ENCODE data around the gene DLG2.

Gene DLG2

GRCh38 chr11:83564870-83565269 is 2062.3 kb downstream of the DLG2 start:
- H3K27me3 ChIP-seq (ENCODE audit: insufficient read depth, low read depth, severe bottlenecking): no peaks in the 10 kb centered on the region
- TF ChIP-seq CTCF (IDR thresholded peaks at IDR 0.05; ENCODE audit: low read depth, low read length): no peak
- H3K27ac ChIP-seq: no peak overlapping the region
- no peak overlapping the region for H3K4me3 ChIP-seq (ENCODE audit: low read depth, low read length)
- no peak for DNase-seq
- H3K9me3 ChIP-seq (ENCODE audit: severe bottlenecking): no peaks in the 10 kb centered on the region
- no peaks in the 10 kb centered on the region for H3K36me3 ChIP-seq

- peaks cover 5% of the 10 kb centered on the region for H3K27me3 ChIP-seq (ENCODE audit: insufficient read depth, low read depth, severe bottlenecking)
- TF ChIP-seq CTCF (IDR thresholded peaks at IDR 0.05; ENCODE audit: low read depth, low read length): no peak
- H3K27ac ChIP-seq: no peak overlapping the region
- no peak overlapping the region for H3K4me3 ChIP-seq (ENCODE audit: low read depth, low read length)
- no peaks in the 10 kb centered on the region for H3K9me3 ChIP-seq (ENCODE audit: severe bottlenecking)
- DNase-seq: no peak
- no peaks in the 10 kb centered on the region for H3K36me3 ChIP-seq
Observed at GRCh38 chr11:83558281-83558680, 2068.9 kb downstream of the DLG2 start.

- no peaks in the 10 kb centered on the region for H3K36me3 ChIP-seq
- no peak for DNase-seq
Observed at GRCh38 chr11:83557653-83558052, 2069.5 kb downstream of the DLG2 start.

GRCh38 chr11:83554876-83555275 is 2072.3 kb downstream of the DLG2 start:
- no peak for DNase-seq
- no peak overlapping the region for H3K4me3 ChIP-seq (ENCODE audit: low read depth, low read length)
- no peaks in the 10 kb centered on the region for H3K9me3 ChIP-seq (ENCODE audit: severe bottlenecking)
- no peaks in the 10 kb centered on the region for H3K36me3 ChIP-seq
- no peak overlapping the region for H3K27ac ChIP-seq
- no peak for TF ChIP-seq CTCF (IDR thresholded peaks at IDR 0.05; ENCODE audit: low read depth, low read length)
- peaks cover 30% of the 10 kb centered on the region for H3K27me3 ChIP-seq (ENCODE audit: insufficient read depth, low read depth, severe bottlenecking)

More at GRCh38 chr11:83557653-83558052, 2069.5 kb downstream of the DLG2 start:
- H3K27me3 ChIP-seq (ENCODE audit: insufficient read depth, low read depth, severe bottlenecking): peaks cover 5% of the 10 kb centered on the region
- no peak for TF ChIP-seq CTCF (IDR thresholded peaks at IDR 0.05; ENCODE audit: low read depth, low read length)
- H3K27ac ChIP-seq: no peak overlapping the region
- no peaks in the 10 kb centered on the region for H3K9me3 ChIP-seq (ENCODE audit: severe bottlenecking)
- H3K4me3 ChIP-seq (ENCODE audit: low read depth, low read length): no peak overlapping the region

GRCh38 chr11:83549984-83550667 is 2077.0 kb downstream of the DLG2 start:
- no peak for DNase-seq
- Histone ChIP-seq H3K36me3 (no peaks in the 10 kb centered on the region), H3K4me3 (ENCODE audit: low read depth, low read length) (no peak overlapping the region), H3K27ac (no peak overlapping the region), H3K9me3 (ENCODE audit: severe bottlenecking) (no peaks in the 10 kb centered on the region), H3K27me3 (ENCODE audit: insufficient read depth, low read depth, severe bottlenecking) (peaks cover 62% of the 10 kb centered on the region)
- no peak for TF ChIP-seq CTCF (IDR thresholded peaks at IDR 0.05; ENCODE audit: low read depth, low read length)

GRCh38 chr11:83546368-83546767 is 2080.8 kb downstream of the DLG2 start:
- DNase-seq: no peak
- Histone ChIP-seq H3K9me3 (ENCODE audit: severe bottlenecking) (no peaks in the 10 kb centered on the region), H3K27ac (no peak overlapping the region), H3K4me3 (ENCODE audit: low read depth, low read length) (no peak overlapping the region), H3K27me3 (ENCODE audit: insufficient read depth, low read depth, severe bottlenecking) (peaks cover 63% of the 10 kb centered on the region), H3K36me3 (no peaks in the 10 kb centered on the region)
- TF ChIP-seq CTCF (IDR thresholded peaks at IDR 0.05; ENCODE audit: low read depth, low read length): no peak

Data from WERI-Rb-1 (cell line).